ENCODE results near the gene IKZF2. TPM values are rescaled to one million over a fixed set of nuclear protein-coding genes. Genes with fewer than 3 reads are reported as not detected.

The IKZF2 gene
- total and polyA plus RNA-seq, 2 donors (not counting 3 experiments of a cell fraction or from before 2014, with no cell fraction given): 0.08 to 0.46 TPM

GRCh38 chr2:213013979-213014378, 137.4 kb downstream of the IKZF2 start:
- no peaks in the 10 kb centered on the region for H3K4me1 ChIP-seq (ENCODE audit: control insufficient read depth, extremely low read depth, insufficient read depth, low read length)
- no peak overlapping the region for H3K4me3 ChIP-seq (replicated peaks in 1 of 3; ENCODE audit: insufficient read depth in 1 of 3, low read depth in 1 of 3, low read length in 3 of 3)
- no peaks in the 10 kb centered on the region for H3K36me3 ChIP-seq (ENCODE audit: control insufficient read depth in 2 of 2, extremely low read depth in 1 of 2, insufficient read depth in 2 of 2, low read length in 2 of 2)
- H3K27me3 ChIP-seq (ENCODE audit: control insufficient read depth in 2 of 2, insufficient read depth in 2 of 2, low read length in 2 of 2): no peaks in the 10 kb centered on the region
- H3K27ac ChIP-seq (ENCODE audit: insufficient read depth, low read depth, low read length): no peak overlapping the region
- H4K20me1 ChIP-seq (replicated peaks; ENCODE audit: control insufficient read depth, extremely low read depth, insufficient read depth, low read length): no peaks in the 10 kb centered on the region
- CTCF ChIA-PET: no interaction called here
- TF ChIP-seq, protein P1, sequence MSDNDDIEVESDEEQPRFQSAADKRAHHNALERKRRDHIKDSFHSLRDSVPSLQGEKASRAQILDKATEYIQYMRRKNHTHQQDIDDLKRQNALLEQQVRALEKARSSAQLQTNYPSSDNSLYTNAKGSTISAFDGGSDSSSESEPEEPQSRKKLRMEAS (IDR thresholded peaks at IDR 0.05; ENCODE audit: insufficient read depth, insufficient read length): no peak
- no peak for TF ChIP-seq FOS (IDR thresholded peaks at IDR 0.05; ENCODE audit: borderline replicate concordance, insufficient read depth, low read length)
- H3K9me3 ChIP-seq (replicated peaks; ENCODE audit: control insufficient read depth, insufficient read depth, low read length): no peaks in the 10 kb centered on the region
- no peak overlapping the region for H3K9ac ChIP-seq (replicated peaks; ENCODE audit: extremely low read depth, insufficient read depth, low read length)
- H2AFZ ChIP-seq (ENCODE audit: low read depth, low read length): no peak overlapping the region
- no peaks in the 10 kb centered on the region for H3K79me2 ChIP-seq (ENCODE audit: control insufficient read depth, insufficient read depth, low read length)
- FAIRE-seq: no peak
- no TSS peak for BruUV-seq (replicated peaks)
- no peak for DNase-seq (ENCODE audit: low read depth, low spot score)
- POLR2A ChIA-PET: no interaction called here
- intact Hi-C loops (cut with micrococcal nuclease): no loop called here
- dilution Hi-C loops (cut with MboI; ENCODE audit: extremely low pct_ligation_motif_present, low sequenced_read_pairs): no loop called here
- no peak overlapping the region for H3K4me2 ChIP-seq (ENCODE audit: insufficient read depth, low read length)
- no peaks in the 10 kb centered on the region for H3K9me1 ChIP-seq (replicated peaks; ENCODE audit: control insufficient read depth, extremely low read depth, insufficient read depth, low read length)

- CTCF ChIA-PET: no interaction called here
- Histone ChIP-seq H3K27me3 (ENCODE audit: control insufficient read depth in 2 of 2, insufficient read depth in 2 of 2, low read length in 2 of 2) (no peaks in the 10 kb centered on the region), H2AFZ (ENCODE audit: low read depth, low read length) (no peak overlapping the region), H3K36me3 (ENCODE audit: control insufficient read depth in 2 of 2, extremely low read depth in 1 of 2, insufficient read depth in 2 of 2, low read length in 2 of 2) (no peaks in the 10 kb centered on the region), H3K27ac (ENCODE audit: insufficient read depth, low read depth, low read length) (no peak overlapping the region), H3K4me1 (ENCODE audit: control insufficient read depth, extremely low read depth, insufficient read depth, low read length) (no peaks in the 10 kb centered on the region), H4K20me1 (replicated peaks; ENCODE audit: control insufficient read depth, extremely low read depth, insufficient read depth, low read length) (no peaks in the 10 kb centered on the region), H3K9ac (replicated peaks; ENCODE audit: extremely low read depth, insufficient read depth, low read length) (no peak overlapping the region), H3K79me2 (ENCODE audit: control insufficient read depth, insufficient read depth, low read length) (no peaks in the 10 kb centered on the region), H3K4me3 (replicated peaks in 1 of 3; ENCODE audit: insufficient read depth in 1 of 3, low read depth in 1 of 3, low read length in 3 of 3) (no peak overlapping the region), H3K9me1 (replicated peaks; ENCODE audit: control insufficient read depth, extremely low read depth, insufficient read depth, low read length) (no peaks in the 10 kb centered on the region), H3K4me2 (ENCODE audit: insufficient read depth, low read length) (no peak overlapping the region), H3K9me3 (replicated peaks; ENCODE audit: control insufficient read depth, insufficient read depth, low read length) (no peaks in the 10 kb centered on the region)
- FAIRE-seq (no peak), DNase-seq (ENCODE audit: low read depth, low spot score) (no peak)
- POLR2A ChIA-PET: no interaction called here
- TF ChIP-seq GATA2 (IDR thresholded peaks at IDR 0.05; ENCODE audit: insufficient read depth, insufficient read length, low read depth, low read length) (no peak), CTCF (IDR thresholded peaks at IDR 0.05; ENCODE audit: extremely low read depth in 1 of 2, insufficient read depth in 1 of 2, low read depth in 1 of 2, low read length in 2 of 2) (no peak), POLR2A (IDR thresholded peaks at IDR 0.05; ENCODE audit: low read depth, low read length) (no peak), EZH2 (IDR thresholded peaks at IDR 0.05; ENCODE audit: borderline replicate concordance, low read depth, low read length, severe bottlenecking) (no peak), FOS (IDR thresholded peaks at IDR 0.05; ENCODE audit: borderline replicate concordance, insufficient read depth, low read length) (no peak), MYC (IDR thresholded peaks at IDR 0.05; ENCODE audit: low read depth, low read length) (no peak), JUN (IDR thresholded peaks at IDR 0.05; ENCODE audit: borderline replicate concordance, insufficient read depth, insufficient read length, low read depth) (no peak), POLR2AphosphoS5 (IDR thresholded peaks at IDR 0.05; ENCODE audit: insufficient read depth, low read depth, low read length) (no peak)
- TF ChIP-seq, protein P1 (IDR thresholded peaks at IDR 0.05; ENCODE audit: insufficient read depth, insufficient read length): no peak
- dilution Hi-C loops (cut with MboI; ENCODE audit: extremely low pct_ligation_motif_present, low sequenced_read_pairs): no loop called here
- BruUV-seq (replicated peaks): no TSS peak
- intact Hi-C loops (cut with micrococcal nuclease): no loop called here
These were observed 139.9 kb downstream of the IKZF2 start for GRCh38 chr2:213011505-213011904.

Data from endothelial cell of umbilical vein (primary cell).